Activated CD4-positive, alpha-beta T cell treated with anti-CD3 and anti-CD28 coated beads for 36 hours (primary cell): ENCODE measurements around the gene FNBP1. TPM values are rescaled to one million over a fixed set of nuclear protein-coding genes. Genes with fewer than 3 reads are reported as not detected.

Source experiments
- ATAC-seq: fragments of 200-7000 bp; cut with Tn5 transposase; one replicate; pipeline ENCODE4 v1.10.0; 2021; ENCODE audit warnings: mild to moderate bottlenecking, moderate library complexity
- CTCF ChIA-PET: fragments of 350-600 bp; sonication (Branson Sonifier 250); formaldehyde crosslinking; loops from one replicate; lab custom pipeline; 2021; ENCODE audit warnings: antibody characterized with exemption; lab: Charles Lee
- POLR2A ChIA-PET: fragments of 350-600 bp; sonication (Branson Sonifier 250); formaldehyde crosslinking; loops from one replicate; lab custom pipeline; 2021; ENCODE audit warnings: antibody characterized with exemption, inconsistent platforms; lab: Charles Lee
- DNase-seq: peaks from one replicate; pipeline ENCODE4 v3.0.0-alpha.2; 2020
- H3K27ac Mint-ChIP-seq: one replicate; pipeline ENCODE4 v1.8.0; 2021; ENCODE audit warnings: mixed read lengths
- H3K27me3 Mint-ChIP-seq: one replicate; pipeline ENCODE4 v1.8.0; 2021; ENCODE audit warnings: mixed read lengths
- H3K36me3 Mint-ChIP-seq: one replicate; pipeline ENCODE4 v1.8.0; 2021; ENCODE audit warnings: low read depth, mixed read lengths
- H3K4me1 Mint-ChIP-seq: one replicate; pipeline ENCODE4 v1.8.0; 2021; ENCODE audit warnings: mixed read lengths
- H3K4me3 Mint-ChIP-seq: one replicate; pipeline ENCODE4 v1.8.0; 2021; ENCODE audit warnings: mild to moderate bottlenecking, moderate library complexity, mixed read lengths
- H3K9me3 Mint-ChIP-seq: one replicate; pipeline ENCODE4 v1.8.0; 2021; ENCODE audit warnings: low read depth, mixed read lengths
- intact Hi-C, 2 experiments: fragments of 100-400 bp; cut with DNase I in 1 of 2; cut with micrococcal nuclease in 1 of 2; formaldehyde crosslinking; loops; one replicate each; pipeline versions ENCODE4 v1.14.2 to v1.15.1; 2022 to 2024; cut with DNase I, micrococcal nuclease
- total RNA-seq, 2 experiments: library from RNA; stranded (reverse); gene quantifications; one replicate each; pipeline ENCODE4 v1.2.3, GENCODE V29; 2021

The FNBP1 gene
- total RNA-seq, 2 experiments from 2014 or later: 254 to 354 TPM

GRCh38 chr9:130034570-130034969 is 8.4 kb downstream of the FNBP1 start:
- DNase-seq: peak; percentile 62
- ChIA-PET CTCF (interaction anchor here (0.9 to 2.0 kb wide), 8 partner anchors 12 to 149 kb away, joined by 3 to 6 read pairs (median 4); no protein-coding TSS in a partner anchor), POLR2A (interaction anchor here (0.6 to 2.6 kb wide), 11 partner anchors 9 to 148 kb away, joined by 3 to 11 read pairs (median 6); no protein-coding TSS in a partner anchor)
- Mint-ChIP-seq H3K4me1 (peaks cover 88% of the 10 kb centered on the region), H3K9me3 (no peaks in the 10 kb centered on the region), H3K36me3 (peaks cover 58% of the 10 kb centered on the region), H3K27me3 (no peaks in the 10 kb centered on the region), H3K4me3 (peak overlapping the region; percentile 61), H3K27ac (peak overlapping the region; percentile 100)
- intact Hi-C loops: loop anchor here in 1 of 2 experiments (1.0 to 2.0 kb wide), 2 partner anchors 13 to 18 kb away; no protein-coding TSS in a partner anchor
- peak; percentile 54 for ATAC-seq

- Mint-ChIP-seq H3K9me3 (no peaks in the 10 kb centered on the region), H3K27ac (peak overlapping the region; percentile 92), H3K27me3 (no peaks in the 10 kb centered on the region), H3K4me1 (peaks cover 98% of the 10 kb centered on the region), H3K4me3 (peak overlapping the region; percentile 44), H3K36me3 (peaks cover 63% of the 10 kb centered on the region)
- DNase-seq (no peak), ATAC-seq (peak; percentile 20)
- ChIA-PET POLR2A (interaction anchor here (0.8 to 3.6 kb wide), 13 partner anchors 9 to 142 kb away, joined by 3 to 32 read pairs (median 4); partner anchors contain the start of gene FNBP1), CTCF (interaction anchor here (0.6 to 2.5 kb wide), 12 partner anchors 10 to 144 kb away, joined by 3 to 12 read pairs (median 4); no protein-coding TSS in a partner anchor)
- intact Hi-C loops: no loop called here
Measured at GRCh38 chr9:130030651-130031127, 12.3 kb downstream of the FNBP1 start.

GRCh38 chr9:130029223-130029973 is 13.6 kb downstream of the FNBP1 start:
- Mint-ChIP-seq H3K36me3 (peaks cover 62% of the 10 kb centered on the region), H3K27me3 (no peaks in the 10 kb centered on the region), H3K4me1 (peaks cover 98% of the 10 kb centered on the region), H3K9me3 (no peaks in the 10 kb centered on the region), H3K4me3 (peak overlapping the region; percentile 44), H3K27ac (peak overlapping the region; percentile 92)
- ATAC-seq (peak; percentile 45), DNase-seq (peak; percentile 70)
- POLR2A ChIA-PET: interaction anchor here (0.7 to 3.6 kb wide), 17 partner anchors 9 to 142 kb away, joined by 3 to 32 read pairs (median 7); partner anchors contain the start of gene FNBP1
- intact Hi-C loops: loop anchor here (1.0 kb wide), 4 partner anchors 9 to 37 kb away; no protein-coding TSS in a partner anchor
- CTCF ChIA-PET: interaction anchor here (0.8 to 2.8 kb wide), 7 partner anchors 8 to 72 kb away, joined by 3 to 17 read pairs (median 5); no protein-coding TSS in a partner anchor

- Mint-ChIP-seq H3K36me3 (peaks cover 62% of the 10 kb centered on the region), H3K4me1 (peaks cover 98% of the 10 kb centered on the region), H3K27me3 (no peaks in the 10 kb centered on the region), H3K4me3 (peak overlapping the region; percentile 44), H3K9me3 (no peaks in the 10 kb centered on the region), H3K27ac (peak overlapping the region; percentile 92)
- POLR2A ChIA-PET: interaction anchor here (0.6 to 3.6 kb wide), 17 partner anchors 9 to 159 kb away, joined by 3 to 32 read pairs (median 7); partner anchors contain the start of gene FNBP1
- CTCF ChIA-PET: interaction anchor here (0.7 to 2.8 kb wide), 8 partner anchors 9 to 72 kb away, joined by 3 to 17 read pairs (median 4); no protein-coding TSS in a partner anchor
- DNase-seq: no peak
- intact Hi-C loops: loop anchor here (1.0 kb wide), 4 partner anchors 8 to 36 kb away; no protein-coding TSS in a partner anchor
- no peak for ATAC-seq
Measured at GRCh38 chr9:130028493-130029222, 14.3 kb downstream of the FNBP1 start.

GRCh38 chr9:130027533-130028365 is 15.2 kb downstream of the FNBP1 start:
- POLR2A ChIA-PET: interaction anchor here (0.6 to 3.6 kb wide), 11 partner anchors 10 to 158 kb away, joined by 3 to 32 read pairs (median 5); partner anchors contain the start of gene FNBP1
- Mint-ChIP-seq H3K36me3 (peaks cover 56% of the 10 kb centered on the region), H3K27me3 (no peaks in the 10 kb centered on the region), H3K4me3 (peak overlapping the region; percentile 44), H3K9me3 (no peaks in the 10 kb centered on the region), H3K4me1 (peaks cover 99% of the 10 kb centered on the region), H3K27ac (peak overlapping the region; percentile 92)
- CTCF ChIA-PET: interaction anchor here (0.5 to 2.8 kb wide), 8 partner anchors 8 to 71 kb away, joined by 3 to 17 read pairs (median 4); no protein-coding TSS in a partner anchor
- no peak for ATAC-seq
- DNase-seq: no peak
- intact Hi-C loops: loop anchor here in 1 of 2 experiments (1.0 kb wide), 1 partner anchor 7 kb away; no protein-coding TSS in a partner anchor

DNA sequence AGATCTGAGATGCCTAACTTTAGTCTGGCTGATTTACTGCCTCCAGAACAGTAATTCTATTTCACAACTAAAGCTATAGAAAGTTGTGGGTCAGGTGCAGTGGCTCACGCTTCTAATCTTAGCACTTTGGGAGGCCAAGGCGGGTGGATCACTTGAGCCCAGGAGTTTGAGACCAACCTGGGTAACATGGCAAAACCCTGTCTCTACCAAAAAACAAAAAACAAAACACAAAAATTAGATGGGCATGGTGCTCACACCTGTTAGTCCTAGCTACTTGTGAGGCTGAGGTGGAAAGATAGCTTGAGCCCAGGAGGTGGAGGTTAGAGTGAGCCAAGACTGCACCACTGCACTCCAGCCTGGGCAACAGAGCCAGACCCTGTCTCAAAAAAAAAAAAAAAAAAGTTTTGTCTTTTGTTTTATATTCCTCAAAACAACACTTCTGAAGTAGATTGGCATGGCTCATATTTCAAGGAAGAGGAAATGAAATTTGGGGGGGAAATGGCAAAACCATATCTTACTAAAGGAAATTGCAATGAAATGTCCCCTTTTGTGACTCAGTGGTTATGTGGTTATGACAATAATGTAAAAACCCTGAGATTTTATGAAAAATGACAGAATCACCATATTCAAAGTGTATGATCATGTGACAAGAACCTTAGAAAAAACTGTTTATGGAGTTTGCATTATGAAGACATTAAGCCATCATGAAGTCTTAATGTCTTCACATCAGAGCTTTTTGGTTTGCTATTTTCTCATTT is 16.2 kb downstream of the FNBP1 start:
- POLR2A ChIA-PET: interaction anchor here (0.6 to 1.7 kb wide), 11 partner anchors 9 to 139 kb away, joined by 3 to 10 read pairs (median 4); no protein-coding TSS in a partner anchor
- ATAC-seq: no peak
- H3K36me3 Mint-ChIP-seq: peaks cover 56% of the 10 kb centered on the region

DNA sequence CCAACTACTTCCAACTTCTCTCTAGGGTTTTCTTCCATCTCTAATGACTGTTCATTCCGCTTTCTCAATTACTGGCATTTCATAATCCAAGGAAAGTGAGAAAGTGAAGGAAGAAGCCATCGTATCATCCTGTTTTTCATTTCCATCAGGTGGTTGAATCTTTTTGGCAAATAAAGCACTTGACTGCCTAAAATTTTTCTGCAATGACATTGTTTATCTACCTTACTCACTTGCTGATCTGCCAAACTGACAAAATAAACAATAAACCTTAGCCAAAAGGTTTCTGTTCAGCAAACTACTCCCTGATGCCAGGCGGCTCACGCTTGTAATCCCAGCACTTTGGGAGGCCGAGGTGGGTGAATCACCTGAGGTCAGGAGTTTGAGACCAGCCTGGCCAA is 18.4 kb downstream of the FNBP1 start:
- Mint-ChIP-seq H3K9me3 (no peaks in the 10 kb centered on the region), H3K36me3 (peaks cover 73% of the 10 kb centered on the region), H3K27me3 (no peaks in the 10 kb centered on the region), H3K27ac (peak overlapping the region; percentile 92), H3K4me3 (peak overlapping the region; percentile 37), H3K4me1 (peaks cover 99% of the 10 kb centered on the region)
- no peak for ATAC-seq
- CTCF ChIA-PET: interaction anchor here (0.6 to 1.4 kb wide), 3 partner anchors 15 to 887 kb away, joined by 3 read pairs; no protein-coding TSS in a partner anchor
- POLR2A ChIA-PET: interaction anchor here (1.3 kb wide), 1 partner anchor 15 kb away, joined by 5 read pairs; no protein-coding TSS in a partner anchor
- intact Hi-C loops: loop anchor here in 1 of 2 experiments (5.0 kb wide), 1 partner anchor 92 kb away; no protein-coding TSS in a partner anchor
- DNase-seq: no peak

More for the DNA sequence above, 16.2 kb downstream of the FNBP1 start:
- Mint-ChIP-seq H3K9me3 (no peaks in the 10 kb centered on the region), H3K27me3 (no peaks in the 10 kb centered on the region), H3K4me1 (peaks cover 99% of the 10 kb centered on the region), H3K27ac (peak overlapping the region; percentile 92), H3K4me3 (peak overlapping the region; percentile 54)
- intact Hi-C loops: no loop called here
- no peak for DNase-seq
- CTCF ChIA-PET: interaction anchor here (0.5 to 1.6 kb wide), 6 partner anchors 10 to 70 kb away, joined by 3 to 7 read pairs (median 4); no protein-coding TSS in a partner anchor

GRCh38 chr9:130023994-130024596 is 18.9 kb downstream of the FNBP1 start:
- ChIA-PET CTCF (interaction anchor here (0.6 to 0.9 kb wide), 3 partner anchors 26 to 887 kb away, joined by 3 to 5 read pairs (median 3); no protein-coding TSS in a partner anchor), POLR2A (interaction anchor here (0.5 to 1.5 kb wide), 4 partner anchors 16 to 44 kb away, joined by 4 to 7 read pairs (median 5); no protein-coding TSS in a partner anchor)
- intact Hi-C loops: loop anchor here in 1 of 2 experiments (2.0 to 5.0 kb wide), 3 partner anchors 13 to 92 kb away; no protein-coding TSS in a partner anchor
- no peaks in the 10 kb centered on the region for H3K9me3 Mint-ChIP-seq
- H3K4me1 Mint-ChIP-seq: peaks cover 99% of the 10 kb centered on the region
- DNase-seq (no peak), ATAC-seq (no peak)
- H3K27me3 Mint-ChIP-seq: no peaks in the 10 kb centered on the region
- H3K4me3 Mint-ChIP-seq: peak overlapping the region; percentile 50
- peak overlapping the region; percentile 92 for H3K27ac Mint-ChIP-seq
- peaks cover 72% of the 10 kb centered on the region for H3K36me3 Mint-ChIP-seq
